Muscle of leg (tissue), 11 donors: ENCODE data around the gene RGS14. TPM values are rescaled to one million over a fixed set of nuclear protein-coding genes. Genes with fewer than 3 reads are reported as not detected.

Experiments used
- DNase-seq: peaks from one replicate; pipeline ENCODE4 v3.0.0; 2013
- H3K27ac ChIP-seq: one replicate; pipeline ENCODE4 v1.5.1; 2013; ENCODE audit warnings: mild to moderate bottlenecking, low read length, control low read depth
- H3K27me3 ChIP-seq: one replicate; pipeline ENCODE4 v1.6.1; 2013; ENCODE audit warnings: low read length; ENCODE audit not compliant: control insufficient read depth, insufficient read depth
- H3K36me3 ChIP-seq: one replicate; pipeline ENCODE4 v1.6.1; 2013; ENCODE audit warnings: low read length; ENCODE audit not compliant: control insufficient read depth, insufficient read depth
- H3K4me1 ChIP-seq: one replicate; pipeline ENCODE4 v1.6.1; 2013; ENCODE audit warnings: low read length; ENCODE audit not compliant: control insufficient read depth, insufficient read depth
- H3K4me3 ChIP-seq: one replicate; pipeline ENCODE4 v1.5.1; 2013; ENCODE audit warnings: low read length, control low read depth
- H3K9me3 ChIP-seq: replicated peaks from 2 replicates; pipeline ENCODE4 v1.6.1; 2013; ENCODE audit warnings: low read depth, low read length; ENCODE audit not compliant: control insufficient read depth
- WGBS: methylation state at CpG from one replicate; pipeline ENCODE4 v1.1.5; 2013; ENCODE audit warnings: missing lambda C conversion rate; ENCODE audit not compliant: insufficient coverage; 5-methylcytosine and 5-hydroxymethylcytosine counted together
- polyA plus RNA-seq, 8 donors: library from polyadenylated mRNA; unstranded; fragments of 120-200 nt; gene quantifications; one replicate each; pipeline versions ENCODE4 v1.2.1 to v1.2.3, GENCODE V29; 2013; ENCODE audit warnings: inconsistent platforms in 1 of 8, low replicate concordance in 1 of 8; ENCODE audit not compliant: insufficient read length in 8 of 8, insufficient read depth in 1 of 8
- total RNA-seq: library from RNA; stranded (reverse); fragments of 120-200 nt; gene quantifications from one replicate; pipeline ENCODE4 v1.2.4, GENCODE V29; 2013

The RGS14 gene
- total and polyA plus RNA-seq, 9 donors: 10.4 to 17.2 (median 12.9) TPM

- no peak overlapping the region for H3K27ac ChIP-seq
- 85% methylated on average over 10 of the region's 15 CpGs for WGBS
- peaks cover 5% of the 10 kb centered on the region for H3K4me1 ChIP-seq
- no peaks in the 10 kb centered on the region for H3K36me3 ChIP-seq
- no peaks in the 10 kb centered on the region for H3K9me3 ChIP-seq
- no peak for DNase-seq
- peaks cover 7% of the 10 kb centered on the region for H3K27me3 ChIP-seq
- no peak overlapping the region for H3K4me3 ChIP-seq
Observed at GRCh38 chr5:177378884-177379883, 21.5 kb downstream of the RGS14 start.

GRCh38 chr5:177380805-177381126 is 23.0 kb downstream of the RGS14 start:
- DNase-seq: no peak
- WGBS: 83% methylated on average over 4 of the region's 6 CpGs
- H3K4me3 ChIP-seq: no peak overlapping the region
- no peak overlapping the region for H3K27ac ChIP-seq
- H3K36me3 ChIP-seq: no peaks in the 10 kb centered on the region
- no peaks in the 10 kb centered on the region for H3K9me3 ChIP-seq
- H3K27me3 ChIP-seq: peaks cover 17% of the 10 kb centered on the region
- peaks cover 5% of the 10 kb centered on the region for H3K4me1 ChIP-seq

- WGBS: 25% methylated on average over 11 of the region's 11 CpGs
- Histone ChIP-seq H3K4me3 (no peak overlapping the region), H3K4me1 (peaks cover 5% of the 10 kb centered on the region), H3K9me3 (no peaks in the 10 kb centered on the region), H3K27ac (no peak overlapping the region), H3K36me3 (no peaks in the 10 kb centered on the region), H3K27me3 (peaks cover 20% of the 10 kb centered on the region)
- peak; percentile 67 for DNase-seq
Observed at GRCh38 chr5:177382423-177383029, 24.8 kb downstream of the RGS14 start.

- H3K9me3 ChIP-seq: no peaks in the 10 kb centered on the region
- H3K27me3 ChIP-seq: peaks cover 20% of the 10 kb centered on the region
- H3K4me3 ChIP-seq: no peak overlapping the region
- peaks cover 5% of the 10 kb centered on the region for H3K4me1 ChIP-seq
- no peak for DNase-seq
- no peaks in the 10 kb centered on the region for H3K36me3 ChIP-seq
- H3K27ac ChIP-seq: no peak overlapping the region
- 76% methylated on average over 7 of the region's 9 CpGs for WGBS
Observed at GRCh38 chr5:177383181-177383580, 25.5 kb downstream of the RGS14 start.

- Histone ChIP-seq H3K36me3 (no peaks in the 10 kb centered on the region), H3K4me3 (no peak within 1 kb of the TSS), H3K9me3 (no peaks in the 10 kb centered on the region), H3K27me3 (peaks cover 28% of the 10 kb centered on the region), H3K27ac (no peak within 1 kb of the TSS), H3K4me1 (peaks cover 9% of the 10 kb centered on the region)
- DNase-seq: no peak
- 61% methylated on average over 4 of the region's 4 CpGs for WGBS
Observed at GRCh38 chr5:177384134-177384533, 26.4 kb downstream of the RGS14 start, which contains the start of gene SLC34A1. SLC34A1 (plus strand) TSS chr5:177384434; CDS start chr5:177385742, 1,308 bp downstream.

GRCh38 chr5:177385720-177386119 is 28.0 kb downstream of the RGS14 start:
- Histone ChIP-seq H3K27me3 (peaks cover 40% of the 10 kb centered on the region), H3K9me3 (no peaks in the 10 kb centered on the region), H3K36me3 (no peaks in the 10 kb centered on the region), H3K27ac (no peak overlapping the region), H3K4me3 (no peak overlapping the region), H3K4me1 (peaks cover 24% of the 10 kb centered on the region)
- WGBS: 64% methylated on average over 7 of the region's 11 CpGs
- DNase-seq: no peak

GRCh38 chr5:177386542-177386941 is 28.8 kb downstream of the RGS14 start:
- 83% methylated on average over 8 of the region's 8 CpGs for WGBS
- H3K4me1 ChIP-seq: peaks cover 19% of the 10 kb centered on the region
- no peaks in the 10 kb centered on the region for H3K9me3 ChIP-seq
- H3K36me3 ChIP-seq: no peaks in the 10 kb centered on the region
- no peak for DNase-seq
- peaks cover 40% of the 10 kb centered on the region for H3K27me3 ChIP-seq
- no peak overlapping the region for H3K4me3 ChIP-seq
- H3K27ac ChIP-seq: no peak overlapping the region

- Histone ChIP-seq H3K27me3 (peaks cover 38% of the 10 kb centered on the region), H3K9me3 (no peaks in the 10 kb centered on the region), H3K4me3 (no peak overlapping the region), H3K4me1 (peaks cover 19% of the 10 kb centered on the region), H3K36me3 (no peaks in the 10 kb centered on the region), H3K27ac (no peak overlapping the region)
- DNase-seq: no peak
- 85% methylated on average over 12 of the region's 14 CpGs for WGBS
Observed at GRCh38 chr5:177387405-177387804, 29.7 kb downstream of the RGS14 start.

GRCh38 chr5:177388521-177389052 is 30.9 kb downstream of the RGS14 start:
- no peak for DNase-seq
- WGBS: 86% methylated on average over 5 of the region's 10 CpGs
- H3K4me3 ChIP-seq: no peak overlapping the region
- H3K27ac ChIP-seq: no peak overlapping the region
- no peaks in the 10 kb centered on the region for H3K36me3 ChIP-seq
- H3K4me1 ChIP-seq: peaks cover 19% of the 10 kb centered on the region
- peaks cover 37% of the 10 kb centered on the region for H3K27me3 ChIP-seq
- no peaks in the 10 kb centered on the region for H3K9me3 ChIP-seq
